ENCODE results near the gene G3BP1.

- no peak for TF ChIP-seq CTCF (IDR thresholded peaks at IDR 0.05)
- no peak for TF ChIP-seq POLR2A (IDR thresholded peaks at IDR 0.05)
- no peak for TF ChIP-seq POLR2AphosphoS5 (IDR thresholded peaks at IDR 0.05)
- TF ChIP-seq EP300 (IDR thresholded peaks at IDR 0.05; ENCODE audit: low read depth): no peak
These were observed 83.9 kb downstream of the G3BP1 start for GRCh38 chr5:151855701-151856100.
